HUES48 (cell line): ENCODE results near the gene UCKL1.
"Not testable (repeated sequence)": the region's sequence is repeated elsewhere in the genome, so short reads cannot be mapped to it uniquely, and the experiment has no call there.

Experiments used
- H3K27ac ChIP-seq: one replicate; pipeline ENCODE4 v1.7.0; 2013; ENCODE audit warnings: low read depth, low read length, inconsistent platforms
- H3K27me3 ChIP-seq: 2 replicates; pipeline ENCODE4 v1.6.1; 2013; ENCODE audit warnings: mild to moderate bottlenecking, low read length; ENCODE audit not compliant: control insufficient read depth, insufficient read depth
- H3K36me3 ChIP-seq: 2 replicates; pipeline ENCODE4 v1.6.1; 2013; ENCODE audit warnings: low read length; ENCODE audit not compliant: control insufficient read depth, insufficient read depth
- H3K4me1 ChIP-seq: 2 replicates; pipeline ENCODE4 v1.6.1; 2013; ENCODE audit warnings: mild to moderate bottlenecking, low read length; ENCODE audit not compliant: control insufficient read depth, insufficient read depth
- H3K4me3 ChIP-seq: 2 replicates; pipeline ENCODE4 v1.5.1; 2013; ENCODE audit warnings: mild to moderate bottlenecking, low read depth, low read length
- H3K9ac ChIP-seq: 2 replicates; pipeline ENCODE4 v1.6.1; 2013; ENCODE audit warnings: mild to moderate bottlenecking, low read depth, low read length, moderate library complexity
- H3K9me3 ChIP-seq: 2 replicates; pipeline ENCODE4 v1.6.1; 2013; ENCODE audit warnings: low read length; ENCODE audit not compliant: control insufficient read depth, insufficient read depth

The UCKL1 gene

GRCh38 chr20:63963348-63963741 lies 7.1 kb upstream of the UCKL1 start:
- peaks cover 73% of the 10 kb centered on the region for H3K36me3 ChIP-seq
- H3K27ac ChIP-seq, result no peak overlapping the region
- peaks cover 37% of the 10 kb centered on the region for H3K9me3 ChIP-seq
- no peak overlapping the region for H3K9ac ChIP-seq
- no peak overlapping the region for H3K4me3 ChIP-seq
- H3K27me3 ChIP-seq, result no peaks in the 10 kb centered on the region
- H3K4me1 ChIP-seq, result peaks cover 12% of the 10 kb centered on the region; the same call in 1 of the 2 replicates

- Histone ChIP-seq H3K4me1 (peaks cover 17% of the 10 kb centered on the region; the same call in 1 of the 2 replicates), H3K9me3 (peaks cover 31% of the 10 kb centered on the region), H3K4me3 (no peak overlapping the region), H3K36me3 (peaks cover 67% of the 10 kb centered on the region), H3K27ac (no peak overlapping the region), H3K27me3 (no peaks in the 10 kb centered on the region), H3K9ac (no peak overlapping the region)
These were observed 6.5 kb upstream of the UCKL1 start for GRCh38 chr20:63962426-63963347.

- no peak overlapping the region for H3K27ac ChIP-seq
- H3K9ac ChIP-seq, result no peak overlapping the region
- no peaks in the 10 kb centered on the region for H3K27me3 ChIP-seq
- H3K9me3 ChIP-seq, result peaks cover 23% of the 10 kb centered on the region
- no peak overlapping the region for H3K4me3 ChIP-seq
- H3K36me3 ChIP-seq, result peaks cover 58% of the 10 kb centered on the region
- H3K4me1 ChIP-seq, result peaks cover 17% of the 10 kb centered on the region; the same call in 1 of the 2 replicates
These were observed 5.6 kb upstream of the UCKL1 start for GRCh38 chr20:63961664-63962425.

- Histone ChIP-seq H3K9me3 (peaks cover 14% of the 10 kb centered on the region), H3K36me3 (peaks cover 49% of the 10 kb centered on the region), H3K4me1 (peaks cover 17% of the 10 kb centered on the region; the same call in 1 of the 2 replicates)
- not testable (repeated sequence) for H3K4me3 ChIP-seq, H3K27ac ChIP-seq, H3K27me3 ChIP-seq, H3K9ac ChIP-seq
These were observed 4.7 kb upstream of the UCKL1 start for GRCh38 chr20:63960654-63961621.

- peak overlapping the region; percentile 20 for H3K27ac ChIP-seq
- H3K9ac ChIP-seq, result no peak overlapping the region
- peaks cover 49% of the 10 kb centered on the region for H3K36me3 ChIP-seq
- H3K4me1 ChIP-seq, result peaks cover 17% of the 10 kb centered on the region; the same call in 1 of the 2 replicates
- no peaks in the 10 kb centered on the region for H3K27me3 ChIP-seq
- peaks cover 14% of the 10 kb centered on the region for H3K9me3 ChIP-seq
- H3K4me3 ChIP-seq, result no peak overlapping the region
These were observed 3.5 kb upstream of the UCKL1 start for GRCh38 chr20:63959699-63960075.

- H3K9ac ChIP-seq, result no peak overlapping the region
These were observed 2.9 kb upstream of the UCKL1 start for GRCh38 chr20:63958964-63959698.

GRCh38 chr20:63958471-63958870 lies 2.3 kb upstream of the UCKL1 start:
- H3K9ac ChIP-seq, result no peak overlapping the region
- H3K9me3 ChIP-seq, result peaks cover 2% of the 10 kb centered on the region; the same call in 1 of the 2 replicates
- H3K4me3 ChIP-seq, result no peak overlapping the region
- peaks cover 17% of the 10 kb centered on the region; the same call in 1 of the 2 replicates for H3K4me1 ChIP-seq
- H3K27ac ChIP-seq, result peak overlapping the region; percentile 93
- H3K36me3 ChIP-seq, result peaks cover 43% of the 10 kb centered on the region
- no peaks in the 10 kb centered on the region for H3K27me3 ChIP-seq

More at GRCh38 chr20:63958964-63959698, 2.9 kb upstream of the UCKL1 start:
- peak overlapping the region; percentile 93 for H3K27ac ChIP-seq
- no peak overlapping the region for H3K4me3 ChIP-seq
- H3K9me3 ChIP-seq, result peaks cover 9% of the 10 kb centered on the region; the same call in 1 of the 2 replicates
- no peaks in the 10 kb centered on the region for H3K27me3 ChIP-seq
- peaks cover 17% of the 10 kb centered on the region; the same call in 1 of the 2 replicates for H3K4me1 ChIP-seq
- H3K36me3 ChIP-seq, result peaks cover 50% of the 10 kb centered on the region

- Histone ChIP-seq H3K9me3 (no peaks in the 10 kb centered on the region), H3K4me3 (peak overlapping the region; percentile 73), H3K4me1 (peaks cover 17% of the 10 kb centered on the region; the same call in 1 of the 2 replicates), H3K36me3 (peaks cover 37% of the 10 kb centered on the region), H3K27me3 (no peaks in the 10 kb centered on the region), H3K27ac (peak overlapping the region; percentile 93), H3K9ac (peak overlapping the region; percentile 75; the same call in 1 of the 2 replicates)
These were observed 1.6 kb upstream of the UCKL1 start for GRCh38 chr20:63957690-63958441.

GRCh38 chr20:63957004-63957689 lies 931 bp upstream of the UCKL1 start:
- Histone ChIP-seq H3K36me3 (peaks cover 30% of the 10 kb centered on the region), H3K9ac (peak overlapping the region; percentile 75), H3K4me3 (peak overlapping the region; percentile 73), H3K4me1 (peaks cover 17% of the 10 kb centered on the region; the same call in 1 of the 2 replicates), H3K9me3 (no peaks in the 10 kb centered on the region), H3K27me3 (no peaks in the 10 kb centered on the region), H3K27ac (peak overlapping the region; percentile 93)
